Measurements from ENCODE around the gene E2F6. TPM values are rescaled to one million over a fixed set of nuclear protein-coding genes. Genes with fewer than 3 reads are reported as not detected.

The E2F6 gene
- polyA plus RNA-seq, 1 experiment = 4.9 TPM

DNA sequence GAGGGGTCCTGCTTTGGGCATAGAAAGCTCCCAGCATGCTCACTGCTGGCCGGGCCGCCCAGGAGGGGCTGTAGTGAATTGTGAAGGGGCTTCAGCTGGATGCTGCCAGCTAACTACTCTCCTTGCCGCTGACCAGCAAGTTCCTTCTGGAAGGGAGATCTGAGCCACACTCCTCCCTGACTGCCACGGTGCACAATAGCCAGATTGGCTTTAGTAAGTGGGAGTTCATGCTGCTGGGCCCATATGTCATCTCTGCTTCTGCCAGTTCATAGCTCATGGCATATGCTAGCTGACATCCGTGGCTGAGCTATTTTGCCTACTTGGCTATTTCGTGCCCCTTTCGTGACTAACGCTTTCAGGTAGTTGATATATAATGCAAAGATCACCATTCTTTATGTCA, 69.9 kb downstream of the E2F6 start:
- Histone ChIP-seq H3K27me3 (ENCODE audit: control insufficient read depth, insufficient read depth, low read length) (no peaks in the 10 kb centered on the region), H3K36me3 (ENCODE audit: control insufficient read depth, insufficient read depth, low read length) (no peaks in the 10 kb centered on the region), H3K4me3 (ENCODE audit: low read depth, low read length) (no peak overlapping the region)
- DNase-seq (ENCODE audit: low read depth) = no peak
- TF ChIP-seq, protein P1, sequence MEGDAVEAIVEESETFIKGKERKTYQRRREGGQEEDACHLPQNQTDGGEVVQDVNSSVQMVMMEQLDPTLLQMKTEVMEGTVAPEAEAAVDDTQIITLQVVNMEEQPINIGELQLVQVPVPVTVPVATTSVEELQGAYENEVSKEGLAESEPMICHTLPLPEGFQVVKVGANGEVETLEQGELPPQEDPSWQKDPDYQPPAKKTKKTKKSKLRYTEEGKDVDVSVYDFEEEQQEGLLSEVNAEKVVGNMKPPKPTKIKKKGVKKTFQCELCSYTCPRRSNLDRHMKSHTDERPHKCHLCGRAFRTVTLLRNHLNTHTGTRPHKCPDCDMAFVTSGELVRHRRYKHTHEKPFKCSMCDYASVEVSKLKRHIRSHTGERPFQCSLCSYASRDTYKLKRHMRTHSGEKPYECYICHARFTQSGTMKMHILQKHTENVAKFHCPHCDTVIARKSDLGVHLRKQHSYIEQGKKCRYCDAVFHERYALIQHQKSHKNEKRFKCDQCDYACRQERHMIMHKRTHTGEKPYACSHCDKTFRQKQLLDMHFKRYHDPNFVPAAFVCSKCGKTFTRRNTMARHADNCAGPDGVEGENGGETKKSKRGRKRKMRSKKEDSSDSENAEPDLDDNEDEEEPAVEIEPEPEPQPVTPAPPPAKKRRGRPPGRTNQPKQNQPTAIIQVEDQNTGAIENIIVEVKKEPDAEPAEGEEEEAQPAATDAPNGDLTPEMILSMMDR (IDR thresholded peaks at IDR 0.05; ENCODE audit: insufficient read depth, low read depth, low read length) = no peak
- POLR2A ChIA-PET = no interaction called here
- CTCF ChIA-PET = interaction anchor here (0.6 to 1.2 kb wide), 2 partner anchors 45 to 561 kb away, joined by 3 read pairs; no protein-coding TSS in a partner anchor

DNA sequence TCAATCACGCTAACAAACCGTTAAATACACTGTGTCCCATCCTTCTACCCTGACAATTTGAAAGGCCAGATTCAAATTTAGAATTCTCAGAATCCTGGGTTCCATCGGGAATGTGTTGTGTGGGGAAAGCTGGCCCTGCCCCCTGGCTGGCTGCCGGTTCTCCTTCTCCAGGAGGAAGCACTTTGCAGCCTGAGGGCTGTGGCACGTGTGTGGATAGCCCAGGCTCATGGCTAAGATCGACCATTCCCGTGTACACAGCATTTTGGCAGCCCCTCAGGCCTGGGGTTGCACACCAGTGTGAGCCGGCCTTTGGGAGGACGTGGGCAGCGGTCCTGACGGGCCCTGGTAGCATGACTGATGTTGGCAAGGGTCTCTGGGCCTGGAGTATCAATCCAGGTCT, 70.6 kb downstream of the E2F6 start:
- ChIA-PET CTCF (interaction anchor here (1.2 kb wide), 2 partner anchors 17 to 560 kb away, joined by 3 read pairs; no protein-coding TSS in a partner anchor), POLR2A (no interaction called here)
- Histone ChIP-seq H3K4me3 (ENCODE audit: low read depth, low read length) (no peak overlapping the region), H3K36me3 (ENCODE audit: control insufficient read depth, insufficient read depth, low read length) (no peaks in the 10 kb centered on the region), H3K27me3 (ENCODE audit: control insufficient read depth, insufficient read depth, low read length) (no peaks in the 10 kb centered on the region)
- TF ChIP-seq, protein P1 (IDR thresholded peaks at IDR 0.05; ENCODE audit: insufficient read depth, low read depth, low read length) = no peak
- no peak for DNase-seq (ENCODE audit: low read depth)

Other genes with a start within 250 kb of the E2F6 start
- 6.0 and 15.3 TPM in 2 replicates for gene ROCK2, start 121.5 kb downstream of the E2F6 start, polyA plus RNA-seq (2011; rRNA removed)
- gene GREB1, start 67.9 kb upstream of the E2F6 start, polyA plus RNA-seq (2011; rRNA removed) = not detected in 2 replicates
- not detected in 2 replicates for gene NTSR2, start 204.0 kb upstream of the E2F6 start, polyA plus RNA-seq (2011; rRNA removed)